HG02623 (cell line): ENCODE measurements around the gene CAMSAP2.
A peak's percentile ranks its signal among the peaks of the same experiment; 100 is the strongest.
"Not testable (repeated sequence)": the region's sequence is repeated elsewhere in the genome, so short reads cannot be mapped to it uniquely, and the experiment has no call there.

ENCODE experiments used
- ATAC-seq: cut with Tn5 transposase; IDR thresholded peaks from one replicate; pipeline ENCODE4 v1.9.1; 2021; ENCODE audit warnings: moderate library complexity; ENCODE audit not compliant: unreplicated experiment

The CAMSAP2 gene

GRCh38 chr1:200738949-200739651, 407 bp downstream of the CAMSAP2 start:
- peak; percentile 50 for ATAC-seq

- ATAC-seq = peak; percentile 7
These were observed 1.2 kb downstream of the CAMSAP2 start for GRCh38 chr1:200739702-200740570.

- no peak for ATAC-seq
These were observed 2.0 kb downstream of the CAMSAP2 start for GRCh38 chr1:200740571-200741208.

GRCh38 chr1:200741551-200742207, 3.0 kb downstream of the CAMSAP2 start:
- ATAC-seq = no peak

- ATAC-seq = no peak
These were observed 5.5 kb downstream of the CAMSAP2 start for GRCh38 chr1:200744143-200744542.

GRCh38 chr1:200749090-200749489, 10.4 kb downstream of the CAMSAP2 start:
- no peak for ATAC-seq

GRCh38 chr1:200750749-200751148, 12.1 kb downstream of the CAMSAP2 start:
- ATAC-seq = not testable (repeated sequence)

- peak; percentile 86 for ATAC-seq
These were observed 13.0 kb downstream of the CAMSAP2 start for GRCh38 chr1:200751717-200752116.

- ATAC-seq = no peak
These were observed 15.0 kb downstream of the CAMSAP2 start for GRCh38 chr1:200753650-200754198.

GRCh38 chr1:200755456-200755855, 16.8 kb downstream of the CAMSAP2 start:
- no peak for ATAC-seq

- no peak for ATAC-seq
These were observed 23.4 kb downstream of the CAMSAP2 start for GRCh38 chr1:200762089-200762488.

- ATAC-seq = no peak
These were observed 28.6 kb downstream of the CAMSAP2 start for GRCh38 chr1:200767321-200767720.

- ATAC-seq = no peak
These were observed 33.2 kb downstream of the CAMSAP2 start for GRCh38 chr1:200771625-200772555.

- ATAC-seq = no peak
These were observed 35.6 kb downstream of the CAMSAP2 start for GRCh38 chr1:200774311-200774710.

- no peak for ATAC-seq
These were observed 36.2 kb downstream of the CAMSAP2 start for GRCh38 chr1:200774735-200775444.

GRCh38 chr1:200775850-200776249, 37.2 kb downstream of the CAMSAP2 start:
- no peak for ATAC-seq

GRCh38 chr1:200776949-200777348, 38.3 kb downstream of the CAMSAP2 start:
- ATAC-seq = no peak

GRCh38 chr1:200778766-200779165, 40.1 kb downstream of the CAMSAP2 start:
- no peak for ATAC-seq

- no peak for ATAC-seq
These were observed 40.6 kb downstream of the CAMSAP2 start for GRCh38 chr1:200779326-200779725.
